Mucosa of gallbladder (tissue), 1 donor: ENCODE measurements around the gene ZNFX1. TPM values are rescaled to one million over a fixed set of nuclear protein-coding genes. Genes with fewer than 3 reads are reported as not detected.
"Not testable (repeated sequence)": the region's sequence is repeated elsewhere in the genome, so short reads cannot be mapped to it uniquely, and the experiment has no call there.

Source experiments
- DNase-seq: peaks from one replicate; pipeline ENCODE4 v3.0.0-alpha.2; 2020; ENCODE audit warnings: low spot score
- total RNA-seq: library from RNA; stranded (reverse); gene quantifications from one replicate; pipeline ENCODE4 v1.2.1, GENCODE V29; 2021
- donor health status: DM: no; HTN: no; CAD: no.

Gene ZNFX1
- total RNA-seq, 1 donor from 2014 or later = 35.3 TPM

GRCh38 chr20:49214571-49214970 lies 63.3 kb downstream of the ZNFX1 start:
- no peak for DNase-seq

GRCh38 chr20:49210757-49211110 lies 67.1 kb downstream of the ZNFX1 start:
- DNase-seq = no peak

GRCh38 chr20:49210101-49210756 lies 67.6 kb downstream of the ZNFX1 start:
- no peak for DNase-seq

- no peak for DNase-seq
Measured at GRCh38 chr20:49207076-49207475, 70.8 kb downstream of the ZNFX1 start.

- DNase-seq = no peak
Measured at GRCh38 chr20:49203746-49204145, 74.1 kb downstream of the ZNFX1 start.

- no peak for DNase-seq
Measured at GRCh38 chr20:49203011-49203410, 74.8 kb downstream of the ZNFX1 start.

GRCh38 chr20:49199729-49200293 lies 78.0 kb downstream of the ZNFX1 start:
- no peak for DNase-seq

- DNase-seq = not testable (repeated sequence)
Measured at GRCh38 chr20:49192944-49193518, 84.8 kb downstream of the ZNFX1 start.

Other genes starting within 250 kb of the ZNFX1 start
- gene CSE1L, start 231.7 kb downstream of the ZNFX1 start, total RNA-seq = 42.5 TPM
- 111 TPM for gene STAU1, start 89.7 kb downstream of the ZNFX1 start, total RNA-seq
- gene DDX27, start 58.6 kb downstream of the ZNFX1 start, total RNA-seq = 32.6 TPM
- 7.1 TPM for gene KCNB1, start 204.6 kb upstream of the ZNFX1 start, total RNA-seq